ENCODE data around the gene EGLN1.

The EGLN1 gene

GRCh38 chr1:231322880-231323530 lies 99.1 kb downstream of the EGLN1 start:
- DNase-seq = no peak

- no peak for DNase-seq
Measured at GRCh38 chr1:231319080-231319479, 103.0 kb downstream of the EGLN1 start.

GRCh38 chr1:231318568-231318967 lies 103.5 kb downstream of the EGLN1 start:
- DNase-seq = no peak

- no peak for DNase-seq
Measured at GRCh38 chr1:231318015-231318355, 104.1 kb downstream of the EGLN1 start.

GRCh38 chr1:231317306-231318014 lies 104.6 kb downstream of the EGLN1 start:
- no peak for DNase-seq

- no peak for DNase-seq
Measured at GRCh38 chr1:231315887-231316286, 106.2 kb downstream of the EGLN1 start.

Measured in NCI-H748 treated with DMSO at 0.1 percent for 48 hours (cell line).